ENCODE results near the gene ZNF324. TPM values are rescaled to one million over a fixed set of nuclear protein-coding genes. Genes with fewer than 3 reads are reported as not detected.

Gene ZNF324
- total RNA-seq, 1 donor from 2014 or later: 10.5 TPM

DNA sequence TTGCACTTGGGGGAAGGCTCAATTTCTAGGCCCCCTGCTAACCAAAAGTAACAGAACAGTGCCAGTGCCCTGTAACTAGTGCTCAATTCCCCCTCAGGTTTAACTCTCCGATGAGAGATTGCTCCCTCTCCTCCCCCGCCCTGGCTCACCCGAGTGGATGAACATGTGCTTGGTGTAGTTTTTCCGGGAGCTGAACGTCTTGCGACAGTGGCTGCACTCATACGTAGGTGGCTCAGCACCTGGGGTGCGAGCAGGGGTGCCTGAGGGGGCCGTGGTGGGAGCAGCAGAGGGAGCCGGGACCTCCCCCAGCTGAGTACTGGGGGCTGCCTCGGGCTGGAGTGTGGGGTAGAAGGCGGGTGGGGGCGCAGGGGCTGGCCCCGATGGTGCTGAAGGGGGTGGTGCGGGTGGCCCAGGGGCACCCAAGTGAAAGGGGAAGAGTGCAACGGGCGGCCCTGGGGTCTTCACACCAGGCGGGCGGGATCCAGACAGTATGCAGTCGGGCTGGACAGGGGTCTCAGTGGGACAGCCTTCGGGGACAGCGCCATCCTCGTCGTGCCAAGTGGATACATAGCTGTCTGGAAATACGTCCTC lies 49.5 kb downstream of the ZNF324 start:
- Mint-ChIP-seq H3K36me3 (ENCODE audit: low read depth, unreplicated experiment) (peaks cover 18% of the 10 kb centered on the region), H3K9me3 (ENCODE audit: unreplicated experiment) (no peaks in the 10 kb centered on the region), H3K27me3 (ENCODE audit: unreplicated experiment) (peaks cover 25% of the 10 kb centered on the region), H3K4me3 (ENCODE audit: unreplicated experiment) (peak overlapping the region; percentile 31), H3K4me1 (ENCODE audit: unreplicated experiment) (peaks cover 29% of the 10 kb centered on the region), H3K27ac (ENCODE audit: unreplicated experiment) (no peak overlapping the region)
- TF ChIP-seq, protein P1, sequence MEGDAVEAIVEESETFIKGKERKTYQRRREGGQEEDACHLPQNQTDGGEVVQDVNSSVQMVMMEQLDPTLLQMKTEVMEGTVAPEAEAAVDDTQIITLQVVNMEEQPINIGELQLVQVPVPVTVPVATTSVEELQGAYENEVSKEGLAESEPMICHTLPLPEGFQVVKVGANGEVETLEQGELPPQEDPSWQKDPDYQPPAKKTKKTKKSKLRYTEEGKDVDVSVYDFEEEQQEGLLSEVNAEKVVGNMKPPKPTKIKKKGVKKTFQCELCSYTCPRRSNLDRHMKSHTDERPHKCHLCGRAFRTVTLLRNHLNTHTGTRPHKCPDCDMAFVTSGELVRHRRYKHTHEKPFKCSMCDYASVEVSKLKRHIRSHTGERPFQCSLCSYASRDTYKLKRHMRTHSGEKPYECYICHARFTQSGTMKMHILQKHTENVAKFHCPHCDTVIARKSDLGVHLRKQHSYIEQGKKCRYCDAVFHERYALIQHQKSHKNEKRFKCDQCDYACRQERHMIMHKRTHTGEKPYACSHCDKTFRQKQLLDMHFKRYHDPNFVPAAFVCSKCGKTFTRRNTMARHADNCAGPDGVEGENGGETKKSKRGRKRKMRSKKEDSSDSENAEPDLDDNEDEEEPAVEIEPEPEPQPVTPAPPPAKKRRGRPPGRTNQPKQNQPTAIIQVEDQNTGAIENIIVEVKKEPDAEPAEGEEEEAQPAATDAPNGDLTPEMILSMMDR (IDR thresholded peaks at IDR 0.05; ENCODE audit: unreplicated experiment): no peak
- no peak for DNase-seq (ENCODE audit: low spot score)

- TF ChIP-seq, protein P1 (IDR thresholded peaks at IDR 0.05; ENCODE audit: unreplicated experiment): no peak
- Mint-ChIP-seq H3K27me3 (ENCODE audit: unreplicated experiment) (peaks cover 25% of the 10 kb centered on the region), H3K27ac (ENCODE audit: unreplicated experiment) (no peak overlapping the region), H3K4me1 (ENCODE audit: unreplicated experiment) (peaks cover 29% of the 10 kb centered on the region), H3K36me3 (ENCODE audit: low read depth, unreplicated experiment) (peaks cover 18% of the 10 kb centered on the region), H3K4me3 (ENCODE audit: unreplicated experiment) (no peak overlapping the region), H3K9me3 (ENCODE audit: unreplicated experiment) (no peaks in the 10 kb centered on the region)
- DNase-seq (ENCODE audit: low spot score): no peak
These were observed 50.3 kb downstream of the ZNF324 start for GRCh38 chr19:58516964-58517833.

DNA sequence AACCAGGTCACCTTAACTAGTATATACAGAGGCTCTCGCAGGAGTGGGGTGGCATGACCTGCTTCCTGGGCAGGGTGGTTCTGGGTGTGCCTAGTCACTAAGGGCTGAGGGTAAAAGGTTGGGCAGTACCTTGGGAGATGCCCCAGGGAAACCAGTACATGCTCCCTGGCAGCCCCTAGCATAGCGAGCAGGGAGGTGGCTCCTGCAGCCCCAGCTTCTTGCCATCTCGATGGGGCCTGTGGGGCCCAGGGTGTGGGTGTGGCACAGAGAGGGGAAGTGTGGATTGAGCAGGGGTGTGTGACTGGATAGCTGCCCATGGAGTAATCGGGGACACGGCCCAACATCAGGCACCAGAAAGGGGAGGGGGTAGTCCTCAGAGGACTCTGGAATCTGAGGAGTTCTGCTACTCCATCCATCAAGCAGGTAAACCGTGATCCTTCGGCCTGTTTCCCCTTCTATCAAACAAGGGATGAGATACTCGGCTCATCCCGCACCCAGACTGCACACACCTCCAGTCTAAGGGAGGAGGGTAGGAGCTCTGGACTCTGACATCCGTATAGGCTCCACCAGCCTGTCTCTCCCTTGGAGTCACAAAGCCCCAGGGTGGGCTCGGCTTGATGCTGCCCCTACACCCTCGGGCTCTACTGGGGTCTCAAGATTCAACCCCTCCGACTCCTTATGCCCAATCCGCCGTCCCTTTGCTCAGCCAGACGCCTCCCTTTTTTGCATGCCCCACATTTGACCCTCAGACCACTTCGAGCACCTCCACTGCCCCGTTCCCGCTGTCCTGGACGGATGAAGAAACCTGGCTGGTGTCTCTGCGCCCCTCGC lies 51.6 kb downstream of the ZNF324 start:
- no peak for DNase-seq (ENCODE audit: low spot score)
- peaks cover 23% of the 10 kb centered on the region for H3K27me3 Mint-ChIP-seq (ENCODE audit: unreplicated experiment)
- H3K27ac Mint-ChIP-seq (ENCODE audit: unreplicated experiment): peak overlapping the region; percentile 99
- peak overlapping the region; percentile 97 for H3K4me3 Mint-ChIP-seq (ENCODE audit: unreplicated experiment)
- H3K36me3 Mint-ChIP-seq (ENCODE audit: low read depth, unreplicated experiment): peaks cover 21% of the 10 kb centered on the region
- H3K4me1 Mint-ChIP-seq (ENCODE audit: unreplicated experiment): peaks cover 29% of the 10 kb centered on the region
- TF ChIP-seq, protein P1 (IDR thresholded peaks at IDR 0.05; ENCODE audit: unreplicated experiment): no peak
- H3K9me3 Mint-ChIP-seq (ENCODE audit: unreplicated experiment): no peaks in the 10 kb centered on the region

- peaks cover 21% of the 10 kb centered on the region for H3K36me3 Mint-ChIP-seq (ENCODE audit: low read depth, unreplicated experiment)
- TF ChIP-seq, protein P1 (IDR thresholded peaks at IDR 0.05; ENCODE audit: unreplicated experiment): no peak
- peaks cover 29% of the 10 kb centered on the region for H3K4me1 Mint-ChIP-seq (ENCODE audit: unreplicated experiment)
- peaks cover 23% of the 10 kb centered on the region for H3K27me3 Mint-ChIP-seq (ENCODE audit: unreplicated experiment)
- H3K4me3 Mint-ChIP-seq (ENCODE audit: unreplicated experiment): peak overlapping the region; percentile 97
- peak overlapping the region; percentile 99 for H3K27ac Mint-ChIP-seq (ENCODE audit: unreplicated experiment)
- DNase-seq (ENCODE audit: low spot score): peak; percentile 74
- H3K9me3 Mint-ChIP-seq (ENCODE audit: unreplicated experiment): no peaks in the 10 kb centered on the region
These were observed 52.1 kb downstream of the ZNF324 start for GRCh38 chr19:58519087-58519354.
